K562 (cell line): ENCODE results near the gene PPP1R3E. TPM values are rescaled to one million over a fixed set of nuclear protein-coding genes. Genes with fewer than 3 reads are reported as not detected.
A peak's percentile ranks its signal among the peaks of the same experiment; 100 is the strongest.

Experiments used
- CBX3 ChIP-seq, 2 experiments: IDR thresholded peaks; 1 replicate in 1 of 2; 2 replicates in 1 of 2; pipeline ENCODE4 v1.6.1; 2012; ENCODE audit warnings: inconsistent platforms in 2 of 2, low read length in 2 of 2, borderline replicate concordance in 1 of 2, control low read depth in 1 of 2
- CCAR2 ChIP-seq: fragments of 200-400 bp; formaldehyde crosslinking; IDR thresholded peaks from 2 replicates; pipeline ENCODE4 v1.6.1; 2017; ENCODE audit warnings: mild to moderate bottlenecking, low read depth, low read length
- FOXK1 ChIP-seq: sonication (generic); formaldehyde crosslinking; IDR thresholded peaks from 2 replicates; pipeline ENCODE4 v1.8.0; 2022; ENCODE audit warnings: missing genetic modification reagents, mild to moderate bottlenecking, borderline replicate concordance
- GATA2 ChIP-seq: sonication (generic); formaldehyde crosslinking; IDR thresholded peaks from 2 replicates; pipeline ENCODE4 v1.4.0; 2020; ENCODE audit warnings: mild to moderate bottlenecking, missing genetic modification reagents
- HDAC6 ChIP-seq: IDR thresholded peaks from 2 replicates; pipeline ENCODE4 v1.6.1; 2012; ENCODE audit warnings: low read depth, mild to moderate bottlenecking, control low read depth, inconsistent platforms, low read length, moderate library complexity
- HDGF ChIP-seq: fragments of 450-650 bp; IDR thresholded peaks from 2 replicates; pipeline ENCODE4 v1.6.1; 2016
- HNRNPUL1 ChIP-seq: fragments of 200-400 bp; formaldehyde crosslinking; IDR thresholded peaks from 2 replicates; pipeline ENCODE4 v1.6.1; 2017; ENCODE audit warnings: low read length
- KAT2B ChIP-seq: IDR thresholded peaks from one replicate; pipeline ENCODE4 v1.6.1; 2012; ENCODE audit warnings: low read depth, mild to moderate bottlenecking, control low read depth, inconsistent platforms, low read length, moderate library complexity
- KLF10 ChIP-seq: fragments of 250-450 bp; sonication (Bioruptor Pico); IDR thresholded peaks from 2 replicates; pipeline ENCODE4 v1.6.1; 2021; ENCODE audit warnings: matching md5 sums
- MCM5 ChIP-seq: fragments of 450-650 bp; IDR thresholded peaks from 2 replicates; pipeline ENCODE4 v1.6.1; 2016; ENCODE audit warnings: low read depth
- NR2C2 ChIP-seq, 2 experiments: fragments of 200-800 bp in 1 of 2; sonication (Bioruptor generic) in 1 of 2; sonication (generic) in 1 of 2; formaldehyde crosslinking in 1 of 2; IDR thresholded peaks; 2 replicates each; pipeline versions ENCODE4 v1.6.1 to v1.8.0; 2016 to 2022; ENCODE audit warnings: mild to moderate bottlenecking in 1 of 2, missing compliant biosample characterization in 1 of 2, missing genetic modification characterization in 1 of 2, missing genetic modification reagents in 1 of 2
- RNF2 ChIP-seq: sonication (generic); IDR thresholded peaks from 2 replicates; pipeline ENCODE4 v1.6.1; 2016
- SNIP1 ChIP-seq: fragments of 450-650 bp; IDR thresholded peaks from 2 replicates; pipeline ENCODE4 v1.7.1; 2017; ENCODE audit warnings: low read depth, mild to moderate bottlenecking
- TAF9B ChIP-seq: fragments of 450-650 bp; IDR thresholded peaks from 2 replicates; pipeline ENCODE4 v1.6.1; 2018; ENCODE audit warnings: mild to moderate bottlenecking; ENCODE audit not compliant: partially characterized antibody
- ZFX ChIP-seq: sonication (generic); formaldehyde crosslinking; IDR thresholded peaks from 2 replicates; pipeline ENCODE4 v1.8.0; 2022; ENCODE audit warnings: mild to moderate bottlenecking, missing genetic modification reagents, moderate library complexity
- ZNF165 ChIP-seq: fragments of 250-450 bp; sonication (Bioruptor Pico); IDR thresholded peaks from 2 replicates; pipeline ENCODE4 v1.4.0; 2020; ENCODE audit warnings: borderline replicate concordance
- ZSCAN32 ChIP-seq: fragments of 450-650 bp; formaldehyde crosslinking; IDR thresholded peaks from 2 replicates; pipeline ENCODE4 v1.4.0; 2020; ENCODE audit warnings: mild to moderate bottlenecking, moderate library complexity
- polyA plus RNA-seq, 8 experiments: library from polyadenylated mRNA; depleted of rRNA in 4 of 8; stranded (reverse) in 5 of 8; unstranded in 3 of 8; fragments of >200 nt; fragmentation: Nextera tagmentation in 2 of 8; fragmentation: Illumina TruSeq in 1 of 8; extraction: Ambion mirVana in 2 of 8; extraction: Trizol in 1 of 8; gene quantifications; 2 replicates each; pipeline versions ENCODE4 v1.2.1 to v1.2.3, GENCODE V29; 2011 to 2014; ENCODE audit warnings: inconsistent platforms in 1 of 8, missing spikeins in 1 of 8
- total RNA-seq, 7 experiments: library from RNA; depleted of rRNA in 6 of 7; stranded (reverse); fragments of >200 nt in 6 of 7; fragmentation: Illumina TruSeq in 2 of 7; extraction: Trizol in 2 of 7; gene quantifications; 2 replicates each; pipeline versions ENCODE4 v1.2.1 to v1.2.3, GENCODE V29; 2011 to 2021; ENCODE audit warnings: low replicate concordance in 1 of 7
- TF ChIP-seq, protein P1 (sequence below), 2 experiments: fragments of 200-800 bp in 1 of 2; sonication (Bioruptor generic) in 1 of 2; sonication (generic) in 1 of 2; formaldehyde crosslinking in 1 of 2; IDR thresholded peaks in 1 of 2; conservative IDR thresholded peaks in 1 of 2; 2 replicates each; pipeline versions ENCODE4 v1.5.0 to v1.6.1; 2016 to 2020; ENCODE audit warnings: missing compliant biosample characterization in 1 of 2, missing genetic modification characterization in 1 of 2, missing genetic modification reagents in 1 of 2
- TF ChIP-seq, protein P2 (sequence below): fragments of 250-450 bp; sonication (Bioruptor Pico); IDR thresholded peaks from 2 replicates; pipeline ENCODE4 v1.4.0; 2020; ENCODE audit warnings: mild to moderate bottlenecking, moderate library complexity
- TF ChIP-seq, protein P3 (sequence below): fragments of 450-650 bp; formaldehyde crosslinking; IDR thresholded peaks from 2 replicates; pipeline ENCODE4 v1.4.0; 2020; ENCODE audit warnings: mild to moderate bottlenecking, moderate library complexity
- TF ChIP-seq, protein P4 (sequence below): fragments of 450-650 bp; IDR thresholded peaks from 2 replicates; pipeline ENCODE4 v1.6.1; 2016; ENCODE audit warnings: mild to moderate bottlenecking

The PPP1R3E gene
- total and polyA plus RNA-seq, 9 of the 15 experiments (the other 6 are each of a cell fraction or from before 2014, with no cell fraction given), result 3.2 to 18.4 (median 7.6) TPM

DNA sequence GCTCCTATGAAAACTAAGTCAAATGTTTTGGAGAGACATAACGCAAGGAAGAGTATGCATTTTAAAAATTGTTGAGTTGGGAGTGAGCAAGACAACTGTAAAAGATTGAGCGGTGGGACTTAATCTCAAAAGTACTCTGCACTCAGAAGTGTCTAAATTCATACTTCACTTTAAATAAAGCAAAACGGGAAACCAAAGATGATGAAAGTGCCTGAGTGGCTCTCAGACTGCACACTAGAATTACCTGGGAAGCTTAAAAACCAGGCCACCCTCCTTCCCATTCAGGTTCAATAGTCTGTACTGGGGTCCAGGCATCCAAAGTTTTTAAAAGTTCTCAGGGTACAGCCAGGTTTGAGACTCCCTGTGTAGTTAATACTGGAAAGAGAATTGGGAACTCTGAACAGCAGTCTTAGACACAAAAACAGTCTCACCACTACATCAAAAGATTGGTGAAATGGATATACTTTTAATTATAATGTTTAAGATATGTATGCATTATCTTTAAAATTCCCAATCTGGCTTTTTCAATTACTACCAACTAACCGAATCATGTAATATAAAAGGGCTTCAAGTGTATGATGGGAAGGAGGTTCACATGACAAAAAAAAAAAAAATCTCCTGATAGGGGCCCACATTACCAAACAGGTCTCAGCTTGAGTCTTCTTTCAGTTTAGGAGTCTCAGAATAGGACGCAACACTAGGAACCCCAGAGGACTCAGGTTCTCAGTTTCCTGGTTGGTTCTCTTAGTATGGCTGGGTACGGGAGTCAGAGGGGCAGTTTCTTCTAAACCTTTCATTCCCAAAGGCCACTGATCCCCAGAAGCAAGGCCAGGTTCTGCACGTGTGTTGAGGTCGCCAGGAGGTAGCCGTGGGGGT, 17.8 kb downstream of the PPP1R3E start (continued):
- TF ChIP-seq, protein P1, sequence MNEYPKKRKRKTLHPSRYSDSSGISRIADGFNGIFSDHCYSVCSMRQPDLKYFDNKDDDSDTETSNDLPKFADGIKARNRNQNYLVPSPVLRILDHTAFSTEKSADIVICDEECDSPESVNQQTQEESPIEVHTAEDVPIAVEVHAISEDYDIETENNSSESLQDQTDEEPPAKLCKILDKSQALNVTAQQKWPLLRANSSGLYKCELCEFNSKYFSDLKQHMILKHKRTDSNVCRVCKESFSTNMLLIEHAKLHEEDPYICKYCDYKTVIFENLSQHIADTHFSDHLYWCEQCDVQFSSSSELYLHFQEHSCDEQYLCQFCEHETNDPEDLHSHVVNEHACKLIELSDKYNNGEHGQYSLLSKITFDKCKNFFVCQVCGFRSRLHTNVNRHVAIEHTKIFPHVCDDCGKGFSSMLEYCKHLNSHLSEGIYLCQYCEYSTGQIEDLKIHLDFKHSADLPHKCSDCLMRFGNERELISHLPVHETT (CRISPR knock-in tag; conservative IDR thresholded peaks at IDR 0.05 in 1 of 2, IDR thresholded peaks at IDR 0.05 in 1 of 2), result no peak
- TF ChIP-seq CCAR2 (no peak), CBX3 (IDR thresholded peaks at IDR 0.05; ENCODE audit: borderline replicate concordance in 1 of 2, low read length in 2 of 2) (no peak), FOXK1 (no peak), KLF10 (no peak), ZSCAN32 (CRISPR knock-in tag) (no peak), ZFX (CRISPR knock-in tag) (0 out of 2 replicates have a peak, but pooled peaks have one; percentile 37), SNIP1 (no peak), HDAC6 (no peak), KAT2B (no peak), ZNF165 (CRISPR knock-in tag) (no peak), RNF2 (no peak), MCM5 (no peak), HNRNPUL1 (no peak), GATA2 (CRISPR knock-in tag) (no peak), NR2C2 (CRISPR knock-in tag; IDR thresholded peaks at IDR 0.05) (no peak), NR2C2 (tag; IDR thresholded peaks at IDR 0.05) (no peak), HDGF (no peak), TAF9B (no peak)
- TF ChIP-seq, protein P2, sequence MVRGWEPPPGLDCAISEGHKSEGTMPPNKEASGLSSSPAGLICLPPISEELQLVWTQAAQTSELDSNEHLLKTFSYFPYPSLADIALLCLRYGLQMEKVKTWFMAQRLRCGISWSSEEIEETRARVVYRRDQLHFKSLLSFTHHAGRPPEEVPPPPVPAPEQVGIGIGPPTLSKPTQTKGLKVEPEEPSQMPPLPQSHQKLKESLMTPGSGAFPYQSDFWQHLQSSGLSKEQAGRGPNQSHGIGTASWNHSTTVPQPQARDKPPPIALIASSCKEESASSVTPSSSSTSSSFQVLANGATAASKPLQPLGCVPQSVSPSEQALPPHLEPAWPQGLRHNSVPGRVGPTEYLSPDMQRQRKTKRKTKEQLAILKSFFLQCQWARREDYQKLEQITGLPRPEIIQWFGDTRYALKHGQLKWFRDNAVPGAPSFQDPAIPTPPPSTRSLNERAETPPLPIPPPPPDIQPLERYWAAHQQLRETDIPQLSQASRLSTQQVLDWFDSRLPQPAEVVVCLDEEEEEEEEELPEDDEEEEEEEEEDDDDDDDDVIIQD (CRISPR knock-in tag), result no peak
- TF ChIP-seq, protein P3, sequence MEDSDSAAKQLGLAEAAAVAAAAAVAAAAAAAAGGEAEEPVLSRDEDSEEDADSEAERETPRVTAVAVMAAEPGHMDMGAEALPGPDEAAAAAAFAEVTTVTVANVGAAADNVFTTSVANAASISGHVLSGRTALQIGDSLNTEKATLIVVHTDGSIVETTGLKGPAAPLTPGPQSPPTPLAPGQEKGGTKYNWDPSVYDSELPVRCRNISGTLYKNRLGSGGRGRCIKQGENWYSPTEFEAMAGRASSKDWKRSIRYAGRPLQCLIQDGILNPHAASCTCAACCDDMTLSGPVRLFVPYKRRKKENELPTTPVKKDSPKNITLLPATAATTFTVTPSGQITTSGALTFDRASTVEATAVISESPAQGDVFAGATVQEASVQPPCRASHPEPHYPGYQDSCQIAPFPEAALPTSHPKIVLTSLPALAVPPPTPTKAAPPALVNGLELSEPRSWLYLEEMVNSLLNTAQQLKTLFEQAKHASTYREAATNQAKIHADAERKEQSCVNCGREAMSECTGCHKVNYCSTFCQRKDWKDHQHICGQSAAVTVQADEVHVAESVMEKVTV (CRISPR knock-in tag), result no peak
- TF ChIP-seq, protein P4, sequence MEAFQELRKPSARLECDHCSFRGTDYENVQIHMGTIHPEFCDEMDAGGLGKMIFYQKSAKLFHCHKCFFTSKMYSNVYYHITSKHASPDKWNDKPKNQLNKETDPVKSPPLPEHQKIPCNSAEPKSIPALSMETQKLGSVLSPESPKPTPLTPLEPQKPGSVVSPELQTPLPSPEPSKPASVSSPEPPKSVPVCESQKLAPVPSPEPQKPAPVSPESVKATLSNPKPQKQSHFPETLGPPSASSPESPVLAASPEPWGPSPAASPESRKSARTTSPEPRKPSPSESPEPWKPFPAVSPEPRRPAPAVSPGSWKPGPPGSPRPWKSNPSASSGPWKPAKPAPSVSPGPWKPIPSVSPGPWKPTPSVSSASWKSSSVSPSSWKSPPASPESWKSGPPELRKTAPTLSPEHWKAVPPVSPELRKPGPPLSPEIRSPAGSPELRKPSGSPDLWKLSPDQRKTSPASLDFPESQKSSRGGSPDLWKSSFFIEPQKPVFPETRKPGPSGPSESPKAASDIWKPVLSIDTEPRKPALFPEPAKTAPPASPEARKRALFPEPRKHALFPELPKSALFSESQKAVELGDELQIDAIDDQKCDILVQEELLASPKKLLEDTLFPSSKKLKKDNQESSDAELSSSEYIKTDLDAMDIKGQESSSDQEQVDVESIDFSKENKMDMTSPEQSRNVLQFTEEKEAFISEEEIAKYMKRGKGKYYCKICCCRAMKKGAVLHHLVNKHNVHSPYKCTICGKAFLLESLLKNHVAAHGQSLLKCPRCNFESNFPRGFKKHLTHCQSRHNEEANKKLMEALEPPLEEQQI, result no peak
